ENCODE results near the gene ZNF621. TPM values are rescaled to one million over a fixed set of nuclear protein-coding genes. Genes with fewer than 3 reads are reported as not detected.

The ZNF621 gene
- total RNA-seq, 1 experiment from 2014 or later = 20.0 TPM

DNA sequence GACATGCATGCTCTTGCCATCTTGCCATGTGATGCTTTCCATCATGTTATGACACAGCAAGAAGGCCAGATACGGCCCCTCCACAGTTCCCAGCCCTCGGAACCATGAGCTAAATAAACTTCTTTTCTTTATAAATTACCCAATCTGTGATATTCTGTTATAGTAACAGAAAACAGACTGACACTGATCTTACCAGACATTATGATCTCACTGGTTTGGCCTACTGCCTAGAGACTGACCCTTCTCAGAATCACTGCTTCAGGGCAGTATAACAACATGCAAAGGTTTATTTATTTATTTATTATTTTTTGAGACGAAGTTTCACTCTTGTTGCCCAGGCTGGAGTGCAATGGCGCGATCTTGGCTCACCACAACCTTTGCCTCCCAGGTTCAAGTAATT, 33.8 kb upstream of the ZNF621 start:
- ATAC-seq (no peak), DNase-seq (ENCODE audit: low spot score) (no peak)
- H3K4me3 Mint-ChIP-seq = no peak overlapping the region
- POLR2A ChIA-PET = no interaction called here
- peaks cover 33% of the 10 kb centered on the region for H3K36me3 Mint-ChIP-seq
- CTCF ChIA-PET = no interaction called here
- H3K9me3 Mint-ChIP-seq = peaks cover 23% of the 10 kb centered on the region
- H3K27ac Mint-ChIP-seq = no peak overlapping the region
- no peaks in the 10 kb centered on the region; the same call in 1 of the 2 replicates for H3K27me3 Mint-ChIP-seq (ENCODE audit: low read depth)
- H3K4me1 Mint-ChIP-seq = peaks cover 5% of the 10 kb centered on the region; the same call in 1 of the 2 replicates
- TF ChIP-seq, protein P1, sequence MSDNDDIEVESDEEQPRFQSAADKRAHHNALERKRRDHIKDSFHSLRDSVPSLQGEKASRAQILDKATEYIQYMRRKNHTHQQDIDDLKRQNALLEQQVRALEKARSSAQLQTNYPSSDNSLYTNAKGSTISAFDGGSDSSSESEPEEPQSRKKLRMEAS (CRISPR knock-in tag; IDR thresholded peaks at IDR 0.05) = no peak
- TF ChIP-seq, protein P2, sequence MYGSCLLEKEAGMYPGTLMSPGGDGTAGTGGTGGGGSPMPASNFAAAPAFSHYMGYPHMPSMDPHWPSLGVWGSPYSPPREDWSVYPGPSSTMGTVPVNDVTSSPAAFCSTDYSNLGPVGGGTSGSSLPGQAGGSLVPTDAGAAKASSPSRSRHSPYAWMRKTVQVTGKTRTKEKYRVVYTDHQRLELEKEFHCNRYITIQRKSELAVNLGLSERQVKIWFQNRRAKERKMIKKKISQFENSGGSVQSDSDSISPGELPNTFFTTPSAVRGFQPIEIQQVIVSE (CRISPR knock-in tag; IDR thresholded peaks at IDR 0.05; ENCODE audit: borderline replicate concordance) = no peak
- TF ChIP-seq NFATC4 (CRISPR knock-in tag; IDR thresholded peaks at IDR 0.05) = no peak
- TF ChIP-seq ZNF416 (CRISPR knock-in tag; IDR thresholded peaks at IDR 0.05) = no peak
- TF ChIP-seq, protein P3, sequence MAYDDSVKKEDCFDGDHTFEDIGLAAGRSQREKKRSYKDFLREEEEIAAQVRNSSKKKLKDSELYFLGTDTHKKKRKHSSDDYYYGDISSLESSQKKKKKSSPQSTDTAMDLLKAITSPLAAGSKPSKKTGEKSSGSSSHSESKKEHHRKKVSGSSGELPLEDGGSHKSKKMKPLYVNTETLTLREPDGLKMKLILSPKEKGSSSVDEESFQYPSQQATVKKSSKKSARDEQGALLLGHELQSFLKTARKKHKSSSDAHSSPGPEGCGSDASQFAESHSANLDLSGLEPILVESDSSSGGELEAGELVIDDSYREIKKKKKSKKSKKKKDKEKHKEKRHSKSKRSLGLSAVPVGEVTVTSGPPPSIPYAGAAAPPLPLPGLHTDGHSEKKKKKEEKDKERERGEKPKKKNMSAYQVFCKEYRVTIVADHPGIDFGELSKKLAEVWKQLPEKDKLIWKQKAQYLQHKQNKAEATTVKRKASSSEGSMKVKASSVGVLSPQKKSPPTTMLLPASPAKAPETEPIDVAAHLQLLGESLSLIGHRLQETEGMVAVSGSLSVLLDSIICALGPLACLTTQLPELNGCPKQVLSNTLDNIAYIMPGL (CRISPR knock-in tag; IDR thresholded peaks at IDR 0.05) = no peak
- no peak for TF ChIP-seq TP53 (CRISPR knock-in tag; IDR thresholded peaks at IDR 0.05)
- TF ChIP-seq, protein P4, sequence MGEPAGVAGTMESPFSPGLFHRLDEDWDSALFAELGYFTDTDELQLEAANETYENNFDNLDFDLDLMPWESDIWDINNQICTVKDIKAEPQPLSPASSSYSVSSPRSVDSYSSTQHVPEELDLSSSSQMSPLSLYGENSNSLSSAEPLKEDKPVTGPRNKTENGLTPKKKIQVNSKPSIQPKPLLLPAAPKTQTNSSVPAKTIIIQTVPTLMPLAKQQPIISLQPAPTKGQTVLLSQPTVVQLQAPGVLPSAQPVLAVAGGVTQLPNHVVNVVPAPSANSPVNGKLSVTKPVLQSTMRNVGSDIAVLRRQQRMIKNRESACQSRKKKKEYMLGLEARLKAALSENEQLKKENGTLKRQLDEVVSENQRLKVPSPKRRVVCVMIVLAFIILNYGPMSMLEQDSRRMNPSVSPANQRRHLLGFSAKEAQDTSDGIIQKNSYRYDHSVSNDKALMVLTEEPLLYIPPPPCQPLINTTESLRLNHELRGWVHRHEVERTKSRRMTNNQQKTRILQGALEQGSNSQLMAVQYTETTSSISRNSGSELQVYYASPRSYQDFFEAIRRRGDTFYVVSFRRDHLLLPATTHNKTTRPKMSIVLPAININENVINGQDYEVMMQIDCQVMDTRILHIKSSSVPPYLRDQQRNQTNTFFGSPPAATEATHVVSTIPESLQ (CRISPR knock-in tag; IDR thresholded peaks at IDR 0.05) = no peak
- TF ChIP-seq, protein P5, sequence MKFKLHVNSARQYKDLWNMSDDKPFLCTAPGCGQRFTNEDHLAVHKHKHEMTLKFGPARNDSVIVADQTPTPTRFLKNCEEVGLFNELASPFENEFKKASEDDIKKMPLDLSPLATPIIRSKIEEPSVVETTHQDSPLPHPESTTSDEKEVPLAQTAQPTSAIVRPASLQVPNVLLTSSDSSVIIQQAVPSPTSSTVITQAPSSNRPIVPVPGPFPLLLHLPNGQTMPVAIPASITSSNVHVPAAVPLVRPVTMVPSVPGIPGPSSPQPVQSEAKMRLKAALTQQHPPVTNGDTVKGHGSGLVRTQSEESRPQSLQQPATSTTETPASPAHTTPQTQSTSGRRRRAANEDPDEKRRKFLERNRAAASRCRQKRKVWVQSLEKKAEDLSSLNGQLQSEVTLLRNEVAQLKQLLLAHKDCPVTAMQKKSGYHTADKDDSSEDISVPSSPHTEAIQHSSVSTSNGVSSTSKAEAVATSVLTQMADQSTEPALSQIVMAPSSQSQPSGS (CRISPR knock-in tag; IDR thresholded peaks at IDR 0.05; ENCODE audit: borderline replicate concordance, low read depth) = no peak
- no peak for TF ChIP-seq ZNF423 (CRISPR knock-in tag; IDR thresholded peaks at IDR 0.05)
- TF ChIP-seq, protein P6, sequence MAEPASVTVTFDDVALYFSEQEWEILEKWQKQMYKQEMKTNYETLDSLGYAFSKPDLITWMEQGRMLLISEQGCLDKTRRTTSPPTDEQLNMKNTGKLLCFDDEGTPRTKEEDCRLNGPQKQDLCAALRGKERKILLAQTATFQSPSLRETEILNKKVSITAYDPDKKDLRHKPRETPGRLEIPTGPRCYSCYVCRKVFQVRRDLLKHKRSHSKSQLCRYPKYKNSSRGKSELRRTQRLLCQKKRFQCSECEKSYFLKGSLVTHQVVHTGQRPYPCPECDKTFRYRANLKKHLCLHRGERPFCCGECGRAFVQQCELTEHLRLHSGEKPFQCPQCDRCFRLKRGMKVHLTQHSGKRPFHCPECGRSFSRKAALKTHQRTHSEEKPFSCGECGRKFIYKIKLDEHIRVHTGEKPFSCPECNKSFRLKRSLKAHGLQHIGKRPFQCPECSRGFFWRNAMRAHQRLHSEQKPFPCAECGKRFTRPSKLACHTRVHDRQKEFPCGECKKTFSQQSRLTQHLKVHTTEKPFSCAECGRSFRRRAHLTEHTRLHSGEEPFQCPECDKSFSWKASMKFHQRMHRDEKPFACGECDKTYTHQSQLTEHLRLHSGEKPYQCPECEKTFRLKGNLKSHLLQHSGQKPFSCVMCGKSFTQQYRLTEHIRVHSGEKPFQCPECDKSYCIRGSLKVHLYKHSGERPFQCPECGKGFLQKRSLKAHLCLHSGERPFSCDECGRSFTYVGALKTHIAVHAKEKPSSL (CRISPR knock-in tag; conservative IDR thresholded peaks at IDR 0.05) = no peak

DNA sequence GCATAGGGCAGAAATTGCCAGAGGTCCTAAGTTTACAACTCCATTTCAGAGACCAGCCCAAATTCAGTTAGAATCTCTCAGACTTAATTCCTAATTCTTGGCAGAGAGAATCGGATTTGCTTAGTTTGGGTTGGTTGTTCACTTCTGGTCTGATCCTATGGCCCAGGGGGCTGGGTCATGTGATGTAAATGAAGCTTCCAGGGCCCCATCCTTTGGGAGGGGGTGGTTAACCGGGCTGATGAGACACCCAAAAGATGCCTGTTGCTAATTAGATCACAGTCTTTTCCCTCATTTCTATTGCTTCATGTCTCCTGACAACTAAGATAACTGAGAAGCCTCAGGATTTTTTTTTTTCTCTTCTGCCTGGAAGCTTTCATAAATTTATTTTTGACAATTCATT, 30.1 kb upstream of the ZNF621 start:
- TF ChIP-seq, protein P7, sequence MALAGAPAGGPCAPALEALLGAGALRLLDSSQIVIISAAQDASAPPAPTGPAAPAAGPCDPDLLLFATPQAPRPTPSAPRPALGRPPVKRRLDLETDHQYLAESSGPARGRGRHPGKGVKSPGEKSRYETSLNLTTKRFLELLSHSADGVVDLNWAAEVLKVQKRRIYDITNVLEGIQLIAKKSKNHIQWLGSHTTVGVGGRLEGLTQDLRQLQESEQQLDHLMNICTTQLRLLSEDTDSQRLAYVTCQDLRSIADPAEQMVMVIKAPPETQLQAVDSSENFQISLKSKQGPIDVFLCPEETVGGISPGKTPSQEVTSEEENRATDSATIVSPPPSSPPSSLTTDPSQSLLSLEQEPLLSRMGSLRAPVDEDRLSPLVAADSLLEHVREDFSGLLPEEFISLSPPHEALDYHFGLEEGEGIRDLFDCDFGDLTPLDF (CRISPR knock-in tag; IDR thresholded peaks at IDR 0.05) = no peak
- TF ChIP-seq, protein P8, sequence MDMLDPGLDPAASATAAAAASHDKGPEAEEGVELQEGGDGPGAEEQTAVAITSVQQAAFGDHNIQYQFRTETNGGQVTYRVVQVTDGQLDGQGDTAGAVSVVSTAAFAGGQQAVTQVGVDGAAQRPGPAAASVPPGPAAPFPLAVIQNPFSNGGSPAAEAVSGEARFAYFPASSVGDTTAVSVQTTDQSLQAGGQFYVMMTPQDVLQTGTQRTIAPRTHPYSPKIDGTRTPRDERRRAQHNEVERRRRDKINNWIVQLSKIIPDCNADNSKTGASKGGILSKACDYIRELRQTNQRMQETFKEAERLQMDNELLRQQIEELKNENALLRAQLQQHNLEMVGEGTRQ (CRISPR knock-in tag; IDR thresholded peaks at IDR 0.05) = peak; percentile 27; the same call in 1 of the 2 replicates
- no peaks in the 10 kb centered on the region for H3K9me3 Mint-ChIP-seq
- 0 out of 2 replicates have a peak, but pooled peaks cover 4% of the 10 kb centered on the region for H3K36me3 Mint-ChIP-seq
- no peak overlapping the region for H3K4me3 Mint-ChIP-seq
- H3K27ac Mint-ChIP-seq = no peak overlapping the region
- ChIA-PET POLR2A (no interaction called here), CTCF (interaction anchor here (0.7 to 3.8 kb wide), 2 partner anchors 11 to 166 kb away, joined by 3 to 22 read pairs; partner anchors contain the start of gene ZNF620)
- peaks cover 5% of the 10 kb centered on the region for H3K4me1 Mint-ChIP-seq
- no peaks in the 10 kb centered on the region for H3K27me3 Mint-ChIP-seq (ENCODE audit: low read depth)
- no peak for DNase-seq (ENCODE audit: low spot score)
- no peak for ATAC-seq
